Stimulated activated CD8-positive, alpha-beta memory T cell treated with anti-CD3 and anti-CD28 coated beads, Interleukin-7, amount 100 ng/mL, for 4 hours (primary cell): ENCODE data around the gene MEGF8.

Experiments used
- DNase-seq, 2 donors: peaks; one replicate each; pipeline ENCODE4 v3.0.0-alpha.2; 2020; ENCODE audit warnings: low read depth in 2 of 2

MEGF8 gene

GRCh38 chr19:42353341-42354015, 28.0 kb downstream of the MEGF8 start:
- DNase-seq: no peak

GRCh38 chr19:42355896-42356295, 30.5 kb downstream of the MEGF8 start:
- DNase-seq: no peak

GRCh38 chr19:42356686-42357085, 31.3 kb downstream of the MEGF8 start:
- no peak for DNase-seq

- no peak for DNase-seq
Measured at GRCh38 chr19:42357290-42357689, 31.9 kb downstream of the MEGF8 start.

GRCh38 chr19:42360787-42361544, 35.5 kb downstream of the MEGF8 start:
- no peak for DNase-seq

- no peak for DNase-seq
Measured at GRCh38 chr19:42361545-42361910, 36.1 kb downstream of the MEGF8 start.

GRCh38 chr19:42362342-42362741, 36.9 kb downstream of the MEGF8 start:
- no peak for DNase-seq

- no peak for DNase-seq
Measured at GRCh38 chr19:42362891-42363440, 37.5 kb downstream of the MEGF8 start.

- no peak for DNase-seq
Measured at GRCh38 chr19:42363614-42364346, 38.3 kb downstream of the MEGF8 start.

GRCh38 chr19:42366673-42367072, 41.2 kb downstream of the MEGF8 start:
- no peak for DNase-seq

GRCh38 chr19:42367929-42368328, 42.5 kb downstream of the MEGF8 start:
- no peak for DNase-seq

- no peak for DNase-seq
Measured at GRCh38 chr19:42368360-42368759, 42.9 kb downstream of the MEGF8 start.

- no peak for DNase-seq
Measured at GRCh38 chr19:42368765-42369164, 43.3 kb downstream of the MEGF8 start.

- no peak for DNase-seq
Measured at GRCh38 chr19:42369433-42370067, 44.1 kb downstream of the MEGF8 start.

GRCh38 chr19:42370068-42370520, 44.7 kb downstream of the MEGF8 start:
- no peak for DNase-seq

- no peak for DNase-seq
Measured at GRCh38 chr19:42370626-42371175, 45.3 kb downstream of the MEGF8 start.

GRCh38 chr19:42374826-42375376, 49.5 kb downstream of the MEGF8 start:
- DNase-seq: no peak

GRCh38 chr19:42375415-42376176, 50.2 kb downstream of the MEGF8 start:
- DNase-seq: no peak

- DNase-seq: no peak
Measured at GRCh38 chr19:42376177-42376555, 50.7 kb downstream of the MEGF8 start.
